Lower leg skin (tissue), 3 donors: ENCODE data around the gene CKM.

Experiments used
- POLR2A ChIP-seq, 2 donors: fragments of 450-650 bp; IDR thresholded peaks; one replicate each; pipeline ENCODE4 v1.6.1; 2016 to 2017; ENCODE audit warnings: antibody characterized with exemption in 2 of 2, mild to moderate bottlenecking in 1 of 2, moderate library complexity in 1 of 2
- TF ChIP-seq, protein P1 (sequence below), 3 donors: fragments of 450-650 bp; IDR thresholded peaks; one replicate each; pipeline ENCODE4 v1.5.1; 2016; ENCODE audit warnings: antibody characterized with exemption in 3 of 3, mild to moderate bottlenecking in 3 of 3, moderate library complexity in 2 of 3

DNA sequence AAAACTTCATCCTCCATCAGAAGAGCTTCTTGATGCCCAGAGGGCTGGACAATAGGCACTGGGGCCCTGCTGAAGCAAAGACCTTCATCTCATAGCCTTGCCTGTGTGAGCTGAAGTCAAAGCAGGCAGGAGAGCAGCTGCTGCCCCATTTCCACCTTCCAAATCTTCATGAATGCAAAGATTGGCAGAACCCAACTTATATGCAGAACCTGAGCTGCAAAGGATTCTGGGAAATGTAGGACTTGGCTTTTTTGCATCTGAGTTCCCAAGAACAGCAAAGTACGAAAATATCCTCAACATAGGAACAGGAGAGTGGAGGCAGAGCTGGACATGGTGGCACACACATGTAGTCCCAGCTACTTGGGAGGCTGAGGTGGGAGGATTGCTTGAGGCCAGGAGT, 30.8 kb downstream of the CKM start:
- TF ChIP-seq, protein P1, sequence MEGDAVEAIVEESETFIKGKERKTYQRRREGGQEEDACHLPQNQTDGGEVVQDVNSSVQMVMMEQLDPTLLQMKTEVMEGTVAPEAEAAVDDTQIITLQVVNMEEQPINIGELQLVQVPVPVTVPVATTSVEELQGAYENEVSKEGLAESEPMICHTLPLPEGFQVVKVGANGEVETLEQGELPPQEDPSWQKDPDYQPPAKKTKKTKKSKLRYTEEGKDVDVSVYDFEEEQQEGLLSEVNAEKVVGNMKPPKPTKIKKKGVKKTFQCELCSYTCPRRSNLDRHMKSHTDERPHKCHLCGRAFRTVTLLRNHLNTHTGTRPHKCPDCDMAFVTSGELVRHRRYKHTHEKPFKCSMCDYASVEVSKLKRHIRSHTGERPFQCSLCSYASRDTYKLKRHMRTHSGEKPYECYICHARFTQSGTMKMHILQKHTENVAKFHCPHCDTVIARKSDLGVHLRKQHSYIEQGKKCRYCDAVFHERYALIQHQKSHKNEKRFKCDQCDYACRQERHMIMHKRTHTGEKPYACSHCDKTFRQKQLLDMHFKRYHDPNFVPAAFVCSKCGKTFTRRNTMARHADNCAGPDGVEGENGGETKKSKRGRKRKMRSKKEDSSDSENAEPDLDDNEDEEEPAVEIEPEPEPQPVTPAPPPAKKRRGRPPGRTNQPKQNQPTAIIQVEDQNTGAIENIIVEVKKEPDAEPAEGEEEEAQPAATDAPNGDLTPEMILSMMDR (IDR thresholded peaks at IDR 0.05) = no peak
- no peak for TF ChIP-seq POLR2A (IDR thresholded peaks at IDR 0.05)
